Activated CD4-positive, alpha-beta T cell treated with anti-CD3 and anti-CD28 coated beads for 24 hours (primary cell): Measurements from ENCODE around the gene SENP7.
"Not testable (repeated sequence)": the region's sequence is repeated elsewhere in the genome, so short reads cannot be mapped to it uniquely, and the experiment has no call there.

Experiments used
- DNase-seq, 2 donors: peaks; one replicate each; pipeline ENCODE4 v3.0.0-alpha.2; 2020; ENCODE audit warnings: low read depth in 2 of 2

Gene SENP7

DNA sequence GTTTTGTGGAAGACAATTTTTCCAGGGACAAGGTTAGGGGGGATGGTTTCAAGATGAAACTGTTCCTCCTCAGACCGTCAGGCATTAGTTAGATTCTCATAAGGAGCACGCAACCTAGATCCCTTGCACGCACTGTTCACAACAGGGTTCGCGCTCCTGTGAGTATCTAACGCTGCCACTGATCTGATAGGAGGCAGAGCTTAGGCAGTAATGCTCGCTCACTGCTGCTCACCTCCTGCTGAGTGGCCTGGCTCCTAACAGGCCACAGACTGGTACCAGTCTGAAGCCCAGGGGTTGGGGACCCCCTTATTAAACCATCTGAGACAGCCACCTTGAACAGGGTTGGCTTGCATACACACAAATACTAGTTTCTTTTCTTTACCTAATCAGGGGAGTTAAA lies 179.1 kb downstream of the SENP7 start:
- DNase-seq = no peak

GRCh38 chr3:101329016-101329673 lies 183.9 kb downstream of the SENP7 start:
- DNase-seq = no peak

DNA sequence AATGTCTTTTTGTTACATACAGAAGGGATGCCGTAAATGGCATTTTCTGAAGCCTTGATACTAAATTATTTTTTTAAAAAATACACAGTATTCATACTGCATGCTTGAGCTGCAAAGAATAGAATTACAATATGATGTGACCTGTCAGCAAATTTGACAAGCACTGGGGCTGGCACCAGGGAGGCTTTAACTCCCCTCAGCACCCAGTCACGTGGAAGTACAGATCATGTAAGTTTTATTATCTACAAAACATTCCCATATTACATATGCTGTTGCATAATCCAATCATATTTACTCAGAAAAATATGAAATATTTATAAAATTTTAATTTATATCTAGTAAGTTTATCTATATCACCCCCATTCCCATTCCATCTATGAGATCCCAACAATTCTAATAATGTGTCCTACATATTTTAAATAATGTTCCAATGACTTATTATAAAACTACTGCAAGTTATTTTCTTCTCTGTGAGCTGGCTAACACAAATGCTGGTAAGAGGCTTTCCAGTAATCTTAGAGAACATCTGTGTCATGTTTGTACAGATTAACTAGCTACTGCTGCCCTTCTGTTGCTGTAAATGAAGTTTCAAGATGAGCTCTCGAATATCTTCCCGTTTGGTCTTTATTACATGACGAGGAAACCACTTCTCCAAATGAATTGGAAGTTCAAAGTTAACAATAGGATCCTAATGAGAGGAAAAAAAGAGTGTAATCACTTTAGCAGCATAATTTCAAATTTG lies 187.4 kb downstream of the SENP7 start:
- no peak for DNase-seq

DNA sequence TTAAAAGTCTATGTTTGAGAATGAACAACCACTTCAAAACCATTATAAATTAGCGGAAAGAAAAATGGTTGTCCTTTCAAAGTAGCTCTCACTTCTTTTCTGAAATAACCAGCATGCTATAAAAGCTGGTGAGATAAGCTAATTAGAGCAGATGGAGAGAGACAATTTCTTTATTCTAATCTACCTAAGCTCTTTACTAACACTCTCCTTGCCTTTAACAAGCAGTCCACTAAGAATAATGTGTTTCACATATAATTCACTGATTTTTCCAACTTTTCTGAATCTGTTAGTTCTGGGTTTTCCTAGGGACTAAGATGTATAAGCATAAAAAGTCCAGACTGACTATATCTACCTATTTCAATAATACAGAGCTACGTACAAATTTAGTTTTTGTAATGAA lies 192.5 kb downstream of the SENP7 start, which contains the start of gene IMPG2:
Gene IMPG2 (minus strand): TSS at position 101 of the 400 bp plus-strand sequence. CDS start 203 bp downstream, outside the sequence.
- no peak for DNase-seq

- DNase-seq = no peak
Observed at GRCh38 chr3:101319531-101319930, 193.5 kb downstream of the SENP7 start.

DNA sequence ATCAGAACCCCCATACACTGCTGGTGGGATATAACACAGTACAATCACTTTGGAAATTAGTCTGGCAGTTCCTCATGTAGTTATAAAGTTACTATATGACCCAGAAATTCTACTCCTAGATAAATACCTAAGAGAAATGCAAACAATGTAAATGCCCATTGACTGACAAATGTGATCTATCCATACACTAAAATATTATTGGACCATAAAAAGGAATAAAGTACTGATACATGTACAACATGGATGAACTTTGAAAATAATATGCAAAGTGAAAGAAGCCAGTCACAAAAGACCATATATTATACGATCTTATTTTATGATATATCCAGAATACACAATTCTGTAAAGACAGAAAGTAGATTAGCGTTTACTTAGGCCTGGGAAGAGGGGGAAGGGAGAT lies 200.5 kb downstream of the SENP7 start:
- no peak for DNase-seq

DNA sequence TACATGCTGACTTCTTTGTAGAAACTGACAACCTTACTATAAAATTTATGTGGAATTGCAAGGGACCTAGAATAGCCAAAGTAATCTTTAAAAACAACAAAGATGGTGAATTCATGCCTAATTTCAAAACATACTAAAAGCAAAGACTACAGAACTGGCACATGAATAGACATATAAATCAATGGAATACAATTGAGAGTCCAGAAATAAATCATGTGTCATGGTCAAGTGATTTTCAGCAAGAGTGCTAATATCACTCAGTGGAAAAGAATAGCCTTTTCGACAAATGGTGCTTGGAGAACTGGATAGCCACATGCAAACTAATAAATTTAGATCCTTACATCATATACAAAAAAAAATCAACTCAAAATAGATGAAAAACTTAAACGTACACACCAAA lies 201.3 kb downstream of the SENP7 start:
- DNase-seq = no peak

GRCh38 chr3:101310978-101311375 lies 202.0 kb downstream of the SENP7 start:
- DNase-seq = no peak

DNA sequence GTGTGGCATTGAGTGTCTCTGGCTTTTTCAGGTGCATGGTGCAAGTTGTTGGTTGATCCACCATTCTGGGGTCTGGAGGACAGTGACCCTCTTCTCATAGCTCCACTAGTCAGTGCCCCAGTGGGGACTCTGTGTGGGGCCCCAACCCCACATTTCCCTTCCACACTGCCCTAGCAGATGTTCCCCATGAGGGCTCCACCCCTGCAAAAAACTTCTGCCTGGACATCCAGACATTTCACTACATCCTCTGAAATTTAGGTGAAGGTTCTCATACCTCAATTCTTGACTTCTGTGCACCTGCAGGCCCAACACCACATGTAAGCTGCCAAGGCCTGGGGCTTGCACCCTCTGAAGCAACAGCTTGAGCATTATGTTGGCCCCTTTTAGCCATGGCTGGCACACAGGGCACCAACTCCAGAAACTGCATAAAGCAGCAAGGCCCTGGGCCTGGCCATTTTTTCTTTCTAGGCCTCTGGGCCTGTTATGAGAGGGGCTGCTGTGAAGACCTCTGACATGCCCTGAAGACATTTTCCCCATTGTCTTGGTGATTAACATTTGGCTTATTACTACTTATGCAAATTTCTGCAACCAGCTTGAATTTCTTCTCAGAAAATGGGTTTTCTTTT lies 204.8 kb downstream of the SENP7 start:
- DNase-seq = not testable (repeated sequence)

DNA sequence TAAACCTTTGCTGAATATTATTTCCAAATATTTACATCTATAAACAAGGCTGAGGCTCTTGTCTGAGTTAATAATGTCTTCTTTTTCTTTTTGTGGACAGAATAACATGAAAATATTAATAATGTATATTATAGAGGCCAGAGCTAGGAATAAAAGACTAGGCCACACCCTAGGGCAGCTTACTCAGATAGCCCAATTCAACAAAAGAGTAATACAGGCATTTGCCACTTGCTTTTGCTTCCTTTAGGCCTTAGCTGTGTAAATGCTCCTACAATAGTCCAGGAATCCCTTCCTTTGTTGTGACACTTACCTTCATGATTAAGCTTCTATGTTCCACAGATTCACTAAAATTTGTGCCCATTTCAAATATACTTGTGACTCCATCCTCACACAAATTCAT lies 209.2 kb downstream of the SENP7 start:
- DNase-seq = no peak

DNA sequence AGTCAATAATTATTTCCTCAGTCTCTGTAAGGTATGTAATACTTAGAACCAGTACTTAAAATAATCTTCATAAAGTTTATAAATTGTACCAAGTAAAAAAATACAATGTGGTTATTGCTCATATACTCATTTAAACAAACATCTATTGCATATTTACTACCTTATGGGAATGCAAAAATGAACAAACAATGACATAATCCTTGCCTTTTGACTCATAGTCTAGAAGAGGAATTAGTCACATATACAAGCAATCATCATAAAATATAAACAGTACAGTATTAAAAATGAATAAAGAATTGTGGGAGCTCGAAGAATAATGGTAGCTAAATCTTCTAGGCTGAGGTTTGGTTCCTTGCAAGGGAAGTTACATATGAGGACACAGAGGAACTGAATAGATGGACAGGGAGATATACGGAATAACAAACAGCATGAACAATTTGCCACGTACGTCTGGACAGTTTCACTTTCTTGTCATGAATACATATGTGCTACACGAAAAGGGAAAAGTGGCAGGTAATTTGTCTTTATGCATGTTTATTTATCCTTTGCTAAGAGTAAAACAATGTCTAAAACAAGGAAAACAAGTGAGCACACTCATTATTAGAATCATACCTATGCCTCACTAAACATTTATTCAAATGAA lies 209.8 kb downstream of the SENP7 start:
- no peak for DNase-seq

- no peak for DNase-seq
Observed at GRCh38 chr3:101300073-101300472, 212.9 kb downstream of the SENP7 start.

GRCh38 chr3:101292027-101292426 lies 221.0 kb downstream of the SENP7 start:
- DNase-seq = no peak

DNA sequence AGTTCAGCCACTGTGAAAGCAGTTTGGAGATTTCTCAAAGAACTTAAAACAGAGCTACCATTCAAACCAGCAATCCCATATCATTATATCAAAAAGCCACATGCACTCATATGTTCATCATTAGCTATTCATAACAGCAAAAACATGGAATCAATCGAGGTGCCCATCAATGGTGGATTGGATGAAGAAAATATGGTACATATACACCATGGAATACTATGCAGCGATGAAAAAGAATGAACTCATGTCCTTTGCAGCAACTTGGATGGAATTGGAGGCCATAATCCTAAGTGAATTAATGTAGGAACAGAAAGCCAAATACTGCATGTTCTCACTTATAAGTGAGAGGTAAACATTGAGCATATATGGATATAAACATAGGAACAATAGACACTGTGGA lies 224.7 kb downstream of the SENP7 start:
- no peak for DNase-seq

GRCh38 chr3:101284757-101285156 lies 228.3 kb downstream of the SENP7 start:
- no peak for DNase-seq

- no peak for DNase-seq
Observed at GRCh38 chr3:101281521-101282030, 231.4 kb downstream of the SENP7 start.

- no peak for DNase-seq
Observed at GRCh38 chr3:101279765-101280385, 233.1 kb downstream of the SENP7 start.

GRCh38 chr3:101279162-101279561 lies 233.8 kb downstream of the SENP7 start:
- DNase-seq = no peak

- DNase-seq = no peak
Observed at GRCh38 chr3:101278727-101279126, 234.3 kb downstream of the SENP7 start.
